Measurements from ENCODE around the gene USP33. TPM values are rescaled to one million over a fixed set of nuclear protein-coding genes. Genes with fewer than 3 reads are reported as not detected.

Gene USP33
- total RNA-seq, 2 donors from 2014 or later: 54.7 to 55.0 TPM

DNA sequence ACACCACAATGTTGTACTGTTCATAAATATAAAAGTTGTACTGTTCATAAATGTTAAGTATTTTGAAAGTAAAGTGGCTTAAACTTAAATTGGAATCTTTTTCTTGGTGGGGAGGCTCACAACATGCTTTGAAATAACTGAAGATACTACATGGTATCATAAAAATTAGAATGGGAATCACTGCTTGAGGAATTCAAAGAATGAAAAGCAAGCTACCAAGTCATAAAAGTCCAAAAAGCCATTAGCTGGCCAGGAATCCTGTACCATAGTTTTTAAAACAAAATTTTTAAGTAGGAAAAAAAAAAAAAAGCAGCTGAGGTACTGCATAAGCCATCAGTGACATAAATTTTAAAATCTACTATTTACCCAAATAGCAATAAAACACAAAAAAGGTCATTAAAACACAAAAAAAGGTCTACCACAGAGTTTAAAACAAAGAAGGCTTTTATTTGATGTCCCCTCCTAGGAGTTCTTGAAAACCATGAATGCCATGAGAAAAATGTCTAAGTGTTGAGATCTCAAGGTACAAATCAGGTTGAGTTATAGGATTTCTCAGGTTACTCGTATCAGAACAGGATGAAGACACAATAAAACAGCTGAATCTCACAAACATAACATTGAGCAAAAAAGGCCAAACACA is 85.8 kb downstream of the USP33 start:
- peaks cover 24 to 32% of the 10 kb centered on the region in 2 donors for H3K4me1 Mint-ChIP-seq (ENCODE audit: low read depth in 2 of 2)
- no peaks in the 10 kb centered on the region for H3K36me3 Mint-ChIP-seq
- no peak for ATAC-seq
- no peaks in the 10 kb centered on the region for H3K9me3 Mint-ChIP-seq
- H3K4me3 Mint-ChIP-seq: no peak overlapping the region
- H3K27ac Mint-ChIP-seq: no peak overlapping the region
- DNase-seq (ENCODE audit: low spot score): no peak
- no peaks in the 10 kb centered on the region for H3K27me3 Mint-ChIP-seq

- H3K36me3 Mint-ChIP-seq: no peaks in the 10 kb centered on the region
- H3K4me1 Mint-ChIP-seq (ENCODE audit: low read depth in 2 of 2): peaks cover 20 to 26% of the 10 kb centered on the region in 2 donors
- no peaks in the 10 kb centered on the region for H3K9me3 Mint-ChIP-seq
- H3K4me3 Mint-ChIP-seq: peak overlapping the region; percentile 22
- DNase-seq (ENCODE audit: low spot score): no peak
- no peaks in the 10 kb centered on the region for H3K27me3 Mint-ChIP-seq
- no peak for ATAC-seq
- peak overlapping the region; percentile 35 to 47 for H3K27ac Mint-ChIP-seq
Observed at GRCh38 chr1:77673030-77673429, 86.6 kb downstream of the USP33 start.

GRCh38 chr1:77672374-77672773 is 87.3 kb downstream of the USP33 start:
- peak overlapping the region; percentile 22 for H3K4me3 Mint-ChIP-seq
- DNase-seq (ENCODE audit: low spot score) (no peak), ATAC-seq (peak in 1 of 2 donors; percentile 51)
- H3K27me3 Mint-ChIP-seq: no peaks in the 10 kb centered on the region
- peaks cover 22 to 30% of the 10 kb centered on the region in 2 donors for H3K4me1 Mint-ChIP-seq (ENCODE audit: low read depth in 2 of 2)
- no peaks in the 10 kb centered on the region for H3K9me3 Mint-ChIP-seq
- H3K27ac Mint-ChIP-seq: peak overlapping the region in 1 of 2 donors; percentile 47
- no peaks in the 10 kb centered on the region for H3K36me3 Mint-ChIP-seq

DNA sequence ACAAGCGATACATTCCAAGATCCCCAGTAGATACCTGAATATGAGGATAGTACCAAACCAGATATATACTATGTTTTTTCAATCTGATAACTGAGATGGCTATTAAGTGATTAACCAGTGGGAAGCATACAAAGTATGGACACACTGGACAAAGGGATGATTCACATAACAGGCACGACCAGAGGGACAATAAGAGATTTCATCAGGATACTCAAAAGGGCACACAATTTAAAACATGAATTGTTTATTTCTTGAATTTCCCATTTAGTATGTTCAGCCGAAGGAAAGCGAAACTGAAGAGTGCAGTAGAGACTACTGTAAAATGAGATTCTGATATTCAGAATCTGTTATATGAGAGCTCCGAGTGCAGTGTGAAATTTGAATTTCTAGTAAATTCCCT is 87.8 kb downstream of the USP33 start:
- ATAC-seq: no peak
- Mint-ChIP-seq H3K36me3 (no peaks in the 10 kb centered on the region), H3K9me3 (no peaks in the 10 kb centered on the region), H3K4me1 (ENCODE audit: low read depth in 2 of 2) (peaks cover 23 to 32% of the 10 kb centered on the region in 2 donors), H3K4me3 (peak overlapping the region; percentile 15), H3K27ac (peak overlapping the region in 1 of 2 donors; percentile 27), H3K27me3 (no peaks in the 10 kb centered on the region)
- DNase-seq (ENCODE audit: low spot score): no peak

GRCh38 chr1:77670330-77670729 is 89.3 kb downstream of the USP33 start:
- no peak for ATAC-seq
- H3K4me3 Mint-ChIP-seq: no peak overlapping the region
- H3K9me3 Mint-ChIP-seq: no peaks in the 10 kb centered on the region
- H3K27me3 Mint-ChIP-seq: no peaks in the 10 kb centered on the region
- H3K27ac Mint-ChIP-seq: no peak overlapping the region
- DNase-seq (ENCODE audit: low spot score): no peak
- peaks cover 23 to 32% of the 10 kb centered on the region in 2 donors for H3K4me1 Mint-ChIP-seq (ENCODE audit: low read depth in 2 of 2)
- no peaks in the 10 kb centered on the region for H3K36me3 Mint-ChIP-seq

DNA sequence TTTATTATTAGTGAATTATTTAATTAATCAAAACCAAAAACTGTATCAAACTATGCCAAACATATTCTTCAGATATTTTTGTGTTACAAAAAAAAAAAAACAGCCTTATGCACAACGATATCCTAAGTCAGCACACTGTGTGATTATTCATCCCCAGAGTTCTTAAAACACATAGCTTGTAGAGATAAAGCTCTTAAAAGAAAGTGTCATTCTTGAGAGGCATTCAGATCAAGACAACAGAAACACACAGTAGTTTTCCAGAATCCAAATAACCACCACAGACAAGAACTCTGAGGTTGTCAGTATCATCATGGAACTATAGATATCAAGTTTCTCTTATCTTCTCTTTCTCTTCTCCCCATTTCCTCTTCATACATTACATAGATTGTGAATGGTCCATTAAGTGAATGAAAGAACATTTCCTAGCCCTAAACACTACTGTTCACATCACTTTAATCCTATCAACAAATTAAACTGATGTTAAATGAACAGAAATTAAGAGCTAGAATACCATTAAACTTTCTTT is 90.7 kb downstream of the USP33 start:
- Mint-ChIP-seq H3K4me3 (no peak overlapping the region), H3K27ac (no peak overlapping the region), H3K9me3 (no peaks in the 10 kb centered on the region), H3K4me1 (ENCODE audit: low read depth in 2 of 2) (peaks cover 27 to 40% of the 10 kb centered on the region in 2 donors), H3K27me3 (no peaks in the 10 kb centered on the region), H3K36me3 (no peaks in the 10 kb centered on the region)
- DNase-seq (ENCODE audit: low spot score) (no peak), ATAC-seq (peak in 1 of 2 donors; percentile 33)

- no peak overlapping the region for H3K4me3 Mint-ChIP-seq
- no peaks in the 10 kb centered on the region for H3K9me3 Mint-ChIP-seq
- no peak overlapping the region for H3K27ac Mint-ChIP-seq
- DNase-seq (ENCODE audit: low spot score) (no peak), ATAC-seq (no peak)
- H3K27me3 Mint-ChIP-seq: no peaks in the 10 kb centered on the region
- no peaks in the 10 kb centered on the region for H3K36me3 Mint-ChIP-seq
- peaks cover 25 to 34% of the 10 kb centered on the region in 2 donors for H3K4me1 Mint-ChIP-seq (ENCODE audit: low read depth in 2 of 2)
Observed at GRCh38 chr1:77664939-77665516, 94.6 kb downstream of the USP33 start.

GRCh38 chr1:77661696-77662095 is 98.0 kb downstream of the USP33 start:
- Mint-ChIP-seq H3K4me1 (ENCODE audit: low read depth in 2 of 2) (peaks cover 22 to 25% of the 10 kb centered on the region in 2 donors), H3K27ac (no peak overlapping the region), H3K36me3 (no peaks in the 10 kb centered on the region), H3K4me3 (no peak overlapping the region), H3K27me3 (no peaks in the 10 kb centered on the region), H3K9me3 (no peaks in the 10 kb centered on the region)
- ATAC-seq: no peak
- DNase-seq (ENCODE audit: low spot score): no peak

DNA sequence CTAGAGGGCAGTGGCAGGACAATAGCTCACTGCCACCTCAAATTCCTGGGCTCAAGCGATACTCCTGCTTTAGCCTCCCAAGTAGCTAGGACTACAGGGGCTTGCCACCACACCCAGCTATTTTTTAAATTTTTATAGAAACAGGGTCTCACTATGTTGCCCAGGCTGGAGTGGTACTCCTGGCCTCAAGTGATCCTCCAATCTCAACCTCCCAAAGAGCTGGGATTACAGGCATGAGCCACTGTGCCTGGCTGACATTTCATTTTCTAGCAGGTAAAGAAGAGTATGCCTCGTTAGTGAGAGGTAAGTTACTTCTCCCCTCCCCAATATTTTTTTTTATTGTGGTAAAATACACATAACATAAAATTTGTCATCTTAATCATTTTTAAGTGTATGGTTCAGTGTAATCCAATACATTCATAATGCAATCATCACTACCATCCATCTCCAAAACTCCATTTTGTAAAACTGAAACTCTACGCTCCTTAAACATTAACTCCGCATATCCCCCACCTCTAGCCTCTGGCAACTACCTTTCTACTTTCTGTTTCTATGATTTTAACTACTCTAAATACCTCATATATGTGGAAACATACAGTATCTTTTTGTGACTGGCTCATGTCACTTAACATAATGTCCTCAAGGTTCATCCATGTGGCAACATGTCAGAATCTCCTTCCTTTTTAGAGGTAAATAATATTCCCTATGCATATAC is 99.6 kb downstream of the USP33 start:
- Mint-ChIP-seq H3K4me1 (ENCODE audit: low read depth in 2 of 2) (peaks cover 24 to 30% of the 10 kb centered on the region in 2 donors), H3K9me3 (no peaks in the 10 kb centered on the region), H3K4me3 (no peak overlapping the region), H3K27me3 (no peaks in the 10 kb centered on the region), H3K27ac (no peak overlapping the region), H3K36me3 (no peaks in the 10 kb centered on the region)
- ATAC-seq (no peak), DNase-seq (ENCODE audit: low spot score) (no peak)

GRCh38 chr1:77658271-77658670 is 101.4 kb downstream of the USP33 start:
- DNase-seq (ENCODE audit: low spot score): no peak
- no peak overlapping the region for H3K27ac Mint-ChIP-seq
- no peaks in the 10 kb centered on the region for H3K27me3 Mint-ChIP-seq
- ATAC-seq: no peak
- no peaks in the 10 kb centered on the region for H3K9me3 Mint-ChIP-seq
- peaks cover 22 to 23% of the 10 kb centered on the region in 2 donors for H3K4me1 Mint-ChIP-seq (ENCODE audit: low read depth in 2 of 2)
- no peaks in the 10 kb centered on the region for H3K36me3 Mint-ChIP-seq
- H3K4me3 Mint-ChIP-seq: no peak overlapping the region

DNA sequence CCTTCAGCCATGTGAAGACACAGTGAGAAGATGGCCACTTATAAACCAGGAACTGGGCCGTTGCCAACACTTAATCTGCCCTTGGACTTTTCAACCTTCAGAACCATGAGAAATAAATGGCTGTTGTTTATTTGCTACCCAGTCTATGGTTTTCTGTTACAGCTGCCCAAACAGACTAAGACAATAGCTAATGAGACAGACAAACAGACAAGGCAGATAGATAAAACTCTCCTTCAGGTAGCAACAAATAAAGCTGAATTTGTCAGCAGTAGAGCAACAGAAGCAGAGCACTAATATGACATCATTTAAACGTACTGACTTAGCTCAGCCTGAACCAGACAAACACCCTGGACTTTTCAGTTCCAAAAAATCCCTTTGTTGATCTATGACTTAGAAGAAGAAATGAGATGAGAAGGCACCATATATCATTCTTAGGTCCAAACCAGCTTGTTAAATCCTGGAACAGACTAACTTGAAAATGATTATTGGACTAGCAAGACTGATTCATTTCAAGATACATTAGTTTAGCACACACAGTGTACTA is 104.1 kb downstream of the USP33 start:
- DNase-seq (ENCODE audit: low spot score) (no peak), ATAC-seq (peak in 1 of 2 donors; percentile 51)
- H3K4me3 Mint-ChIP-seq: no peak overlapping the region
- H3K27me3 Mint-ChIP-seq: no peaks in the 10 kb centered on the region
- peaks cover 1% of the 10 kb centered on the region for H3K36me3 Mint-ChIP-seq
- H3K4me1 Mint-ChIP-seq (ENCODE audit: low read depth in 2 of 2): peaks cover 32 to 36% of the 10 kb centered on the region in 2 donors
- H3K9me3 Mint-ChIP-seq: no peaks in the 10 kb centered on the region
- peak overlapping the region in 1 of 2 donors; percentile 2 for H3K27ac Mint-ChIP-seq

DNA sequence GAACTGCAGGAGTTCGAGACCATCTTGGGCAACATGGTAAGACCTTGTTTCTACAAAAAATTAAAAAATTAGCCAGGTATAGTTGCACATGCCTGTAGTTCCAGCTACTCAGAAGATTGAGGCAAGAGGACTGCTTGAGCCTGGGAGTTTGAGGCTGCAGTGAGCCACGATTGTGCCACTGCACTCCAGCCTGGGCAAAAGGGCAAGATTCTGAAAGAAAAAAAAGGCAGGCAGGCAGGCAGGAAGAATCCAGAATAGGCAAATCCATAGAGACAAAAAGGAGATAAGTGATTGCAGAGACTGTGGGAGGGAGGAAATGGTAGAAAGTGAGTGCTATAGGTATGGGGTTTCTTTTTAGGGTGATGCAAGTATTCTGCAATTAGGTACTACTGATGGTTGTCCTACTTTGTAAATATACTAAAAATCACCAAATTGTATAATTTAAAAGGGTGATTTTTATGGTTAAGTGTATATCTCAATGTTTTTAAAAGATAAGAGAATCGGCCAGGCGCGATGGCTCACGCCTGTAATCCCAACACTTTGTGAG is 106.6 kb downstream of the USP33 start:
- Mint-ChIP-seq H3K36me3 (peaks cover 17% of the 10 kb centered on the region), H3K27ac (no peak overlapping the region), H3K27me3 (no peaks in the 10 kb centered on the region), H3K4me1 (ENCODE audit: low read depth in 2 of 2) (peaks cover 30% of the 10 kb centered on the region in 2 donors), H3K4me3 (no peak overlapping the region), H3K9me3 (peaks cover 5% of the 10 kb centered on the region)
- ATAC-seq (no peak), DNase-seq (ENCODE audit: low spot score) (no peak)

- no peak overlapping the region for H3K27ac Mint-ChIP-seq
- peaks cover 17% of the 10 kb centered on the region for H3K36me3 Mint-ChIP-seq
Observed at GRCh38 chr1:77652268-77652667, 107.4 kb downstream of the USP33 start.

More at GRCh38 chr1:77652268-77652667, 107.4 kb downstream of the USP33 start:
- no peaks in the 10 kb centered on the region for H3K27me3 Mint-ChIP-seq
- DNase-seq (ENCODE audit: low spot score) (no peak), ATAC-seq (no peak)
- H3K4me1 Mint-ChIP-seq (ENCODE audit: low read depth in 2 of 2): peaks cover 29 to 30% of the 10 kb centered on the region in 2 donors
- no peak overlapping the region for H3K4me3 Mint-ChIP-seq
- peaks cover 5% of the 10 kb centered on the region for H3K9me3 Mint-ChIP-seq
